GM20431 (cell line): ENCODE results near the gene HOXB8.

Experiments used
- in situ Hi-C: fragments of 300-500 bp; cut with MseI, MboI; formaldehyde crosslinking; loops from one replicate; pipeline ENCODE4 v1.15.0; 2020; ENCODE audit warnings: low sequenced_read_pairs; ENCODE audit not compliant: unreplicated experiment

HOXB8 gene

GRCh38 chr17:48615047-48615962 lies at the start of gene HOXB8:
HOXB8 (minus strand) TSS chr17:48615292; CDS start chr17:48614704, 588 bp downstream.
- in situ Hi-C loops, result no loop called here

GRCh38 chr17:48663134-48663924 lies 48.2 kb upstream of the HOXB8 start:
- in situ Hi-C loops, result no loop called here

- in situ Hi-C loops, result no loop called here
These were observed 40.8 kb upstream of the HOXB8 start for GRCh38 chr17:48655913-48656312.

GRCh38 chr17:48649741-48650140 lies 34.6 kb upstream of the HOXB8 start:
- in situ Hi-C loops, result no loop called here

GRCh38 chr17:48647963-48648245 lies 32.8 kb upstream of the HOXB8 start:
- in situ Hi-C loops, result no loop called here

GRCh38 chr17:48647103-48647962 lies 32.2 kb upstream of the HOXB8 start:
- in situ Hi-C loops, result no loop called here

GRCh38 chr17:48646183-48647102 lies 31.4 kb upstream of the HOXB8 start:
- in situ Hi-C loops, result no loop called here

GRCh38 chr17:48645639-48646182 lies 30.6 kb upstream of the HOXB8 start:
- in situ Hi-C loops, result no loop called here

GRCh38 chr17:48644910-48645557 lies 29.9 kb upstream of the HOXB8 start:
- in situ Hi-C loops, result no loop called here

GRCh38 chr17:48644159-48644558 lies 29.1 kb upstream of the HOXB8 start:
- in situ Hi-C loops, result no loop called here

GRCh38 chr17:48643697-48644012 lies 28.6 kb upstream of the HOXB8 start:
- in situ Hi-C loops, result no loop called here

GRCh38 chr17:48642843-48643696 lies 28.0 kb upstream of the HOXB8 start:
- in situ Hi-C loops, result no loop called here

- in situ Hi-C loops, result no loop called here
These were observed 27.2 kb upstream of the HOXB8 start for GRCh38 chr17:48642059-48642842.

GRCh38 chr17:48641541-48642058 lies 26.5 kb upstream of the HOXB8 start:
- in situ Hi-C loops, result no loop called here

- in situ Hi-C loops, result no loop called here
These were observed 25.7 kb upstream of the HOXB8 start for GRCh38 chr17:48640858-48641180.

- in situ Hi-C loops, result no loop called here
These were observed 25.1 kb upstream of the HOXB8 start for GRCh38 chr17:48639982-48640857.
